Measurements from ENCODE around the gene SNX27.

SNX27 gene

GRCh38 chr1:151705753-151706463 lies 94.1 kb downstream of the SNX27 start:
- no peak for DNase-seq (ENCODE audit: low read depth)

- DNase-seq (ENCODE audit: low read depth), result no peak
Observed at GRCh38 chr1:151706464-151707415, 94.9 kb downstream of the SNX27 start.

- DNase-seq (ENCODE audit: low read depth), result no peak
Observed at GRCh38 chr1:151707541-151708065, 95.8 kb downstream of the SNX27 start.

GRCh38 chr1:151708891-151709290 lies 97.0 kb downstream of the SNX27 start:
- no peak for DNase-seq (ENCODE audit: low read depth)

GRCh38 chr1:151710187-151710840 lies 98.5 kb downstream of the SNX27 start:
- no peak for DNase-seq (ENCODE audit: low read depth)

GRCh38 chr1:151711044-151711800 lies 99.4 kb downstream of the SNX27 start:
- DNase-seq (ENCODE audit: low read depth), result no peak

- DNase-seq (ENCODE audit: low read depth), result no peak
Observed at GRCh38 chr1:151711951-151712350, 100.1 kb downstream of the SNX27 start.

- no peak for DNase-seq (ENCODE audit: low read depth)
Observed at GRCh38 chr1:151713044-151713443, 101.2 kb downstream of the SNX27 start.

GRCh38 chr1:151713874-151714273 lies 102.0 kb downstream of the SNX27 start:
- DNase-seq (ENCODE audit: low read depth), result no peak

GRCh38 chr1:151714820-151715725 lies 103.2 kb downstream of the SNX27 start:
- no peak for DNase-seq (ENCODE audit: low read depth)

GRCh38 chr1:151715726-151716404 lies 104.0 kb downstream of the SNX27 start:
- no peak for DNase-seq (ENCODE audit: low read depth)

- no peak for DNase-seq (ENCODE audit: low read depth)
Observed at GRCh38 chr1:151716405-151716762, 104.5 kb downstream of the SNX27 start.

GRCh38 chr1:151716771-151717631 lies 105.2 kb downstream of the SNX27 start, which contains the start of gene CELF3:
Gene CELF3 (minus strand): TSS chr1:151716803. CDS start chr1:151716020, 783 bp downstream.
- DNase-seq (ENCODE audit: low read depth), result no peak

- no peak for DNase-seq (ENCODE audit: low read depth)
Observed at GRCh38 chr1:151718011-151718431, 106.2 kb downstream of the SNX27 start.

GRCh38 chr1:151718666-151719065 lies 106.8 kb downstream of the SNX27 start:
- no peak for DNase-seq (ENCODE audit: low read depth)

GRCh38 chr1:151720125-151720524 lies 108.3 kb downstream of the SNX27 start:
- DNase-seq (ENCODE audit: low read depth), result no peak

GRCh38 chr1:151720554-151720953 lies 108.7 kb downstream of the SNX27 start:
- no peak for DNase-seq (ENCODE audit: low read depth)

- DNase-seq (ENCODE audit: low read depth), result no peak
Observed at GRCh38 chr1:151720974-151721787, 109.3 kb downstream of the SNX27 start, which contains the start of gene RIIAD1. Gene RIIAD1 (plus strand): TSS chr1:151721522. CDS start chr1:151721537, 15 bp downstream.

All from stromal cell of bone marrow (primary cell).